ENCODE results near the gene PRRC2C.

Gene PRRC2C

GRCh38 chr1:171467626-171468025 is 17.7 kb upstream of the PRRC2C start:
- no peak overlapping the region for H3K27ac ChIP-seq

GRCh38 chr1:171468120-171468750 is 17.1 kb upstream of the PRRC2C start:
- H3K27ac ChIP-seq, result no peak overlapping the region
- TF ChIP-seq CTCF (conservative IDR thresholded peaks at IDR 0.05), result no peak
- no peak for TF ChIP-seq ZFX (IDR thresholded peaks at IDR 0.05)

More at GRCh38 chr1:171467626-171468025, 17.7 kb upstream of the PRRC2C start:
- no peak for TF ChIP-seq CTCF (conservative IDR thresholded peaks at IDR 0.05)
- no peak for TF ChIP-seq ZFX (IDR thresholded peaks at IDR 0.05)

GRCh38 chr1:171470726-171471125 is 14.6 kb upstream of the PRRC2C start:
- TF ChIP-seq CTCF (conservative IDR thresholded peaks at IDR 0.05), result no peak
- TF ChIP-seq ZFX (IDR thresholded peaks at IDR 0.05), result no peak
- no peak overlapping the region for H3K27ac ChIP-seq

GRCh38 chr1:171472183-171472647 is 13.1 kb upstream of the PRRC2C start:
- no peak for TF ChIP-seq CTCF (conservative IDR thresholded peaks at IDR 0.05)
- TF ChIP-seq ZFX (IDR thresholded peaks at IDR 0.05), result no peak
- no peak overlapping the region for H3K27ac ChIP-seq

GRCh38 chr1:171476829-171477228 is 8.5 kb upstream of the PRRC2C start:
- TF ChIP-seq ZFX (IDR thresholded peaks at IDR 0.05) (no peak), CTCF (conservative IDR thresholded peaks at IDR 0.05) (no peak)
- no peak overlapping the region for H3K27ac ChIP-seq

GRCh38 chr1:171477804-171478203 is 7.5 kb upstream of the PRRC2C start:
- TF ChIP-seq CTCF (conservative IDR thresholded peaks at IDR 0.05), result no peak
- TF ChIP-seq ZFX (IDR thresholded peaks at IDR 0.05), result no peak

GRCh38 chr1:171480035-171480434 is 5.3 kb upstream of the PRRC2C start:
- TF ChIP-seq ZFX (IDR thresholded peaks at IDR 0.05) (no peak), CTCF (conservative IDR thresholded peaks at IDR 0.05) (no peak)
- H3K27ac ChIP-seq, result no peak overlapping the region

More at GRCh38 chr1:171477804-171478203, 7.5 kb upstream of the PRRC2C start:
- H3K27ac ChIP-seq, result no peak overlapping the region

All from C4-2B (cell line).